GM11168 (cell line): Measurements from ENCODE around the gene SCGN.

Experiments
- in situ Hi-C: fragments of 300-500 bp; cut with MboI; formaldehyde crosslinking; loops from one replicate; pipeline ENCODE4 v1.12.0; 2022; ENCODE audit warnings: low sequenced_read_pairs; ENCODE audit not compliant: unreplicated experiment

The SCGN gene

GRCh38 chr6:25682324-25682723, 30.3 kb downstream of the SCGN start:
- in situ Hi-C loops: no loop called here

- in situ Hi-C loops: no loop called here
Measured at GRCh38 chr6:25684565-25684964, 32.5 kb downstream of the SCGN start.

- in situ Hi-C loops: no loop called here
Measured at GRCh38 chr6:25685251-25685650, 33.2 kb downstream of the SCGN start.

- in situ Hi-C loops: no loop called here
Measured at GRCh38 chr6:25685896-25686295, 33.9 kb downstream of the SCGN start.

- in situ Hi-C loops: no loop called here
Measured at GRCh38 chr6:25686856-25687255, 34.8 kb downstream of the SCGN start.

GRCh38 chr6:25689966-25690365, 38.0 kb downstream of the SCGN start:
- in situ Hi-C loops: no loop called here

GRCh38 chr6:25691894-25692293, 39.9 kb downstream of the SCGN start:
- in situ Hi-C loops: no loop called here

GRCh38 chr6:25692472-25692871, 40.5 kb downstream of the SCGN start:
- in situ Hi-C loops: no loop called here

- in situ Hi-C loops: no loop called here
Measured at GRCh38 chr6:25694366-25694765, 42.4 kb downstream of the SCGN start.

- in situ Hi-C loops: no loop called here
Measured at GRCh38 chr6:25695671-25696070, 43.7 kb downstream of the SCGN start.

GRCh38 chr6:25697537-25698340, 45.7 kb downstream of the SCGN start:
- in situ Hi-C loops: no loop called here

GRCh38 chr6:25698631-25699030, 46.6 kb downstream of the SCGN start:
- in situ Hi-C loops: no loop called here

- in situ Hi-C loops: no loop called here
Measured at GRCh38 chr6:25699649-25700048, 47.6 kb downstream of the SCGN start.

GRCh38 chr6:25700761-25701160, 48.7 kb downstream of the SCGN start:
- in situ Hi-C loops: no loop called here

GRCh38 chr6:25701807-25702206, 49.8 kb downstream of the SCGN start:
- in situ Hi-C loops: no loop called here

- in situ Hi-C loops: no loop called here
Measured at GRCh38 chr6:25703005-25703404, 51.0 kb downstream of the SCGN start.

- in situ Hi-C loops: no loop called here
Measured at GRCh38 chr6:25704001-25704400, 52.0 kb downstream of the SCGN start.

- in situ Hi-C loops: no loop called here
Measured at GRCh38 chr6:25706314-25707014, 54.4 kb downstream of the SCGN start.

- in situ Hi-C loops: no loop called here
Measured at GRCh38 chr6:25709761-25710160, 57.7 kb downstream of the SCGN start.

- in situ Hi-C loops: no loop called here
Measured at GRCh38 chr6:25710287-25710686, 58.3 kb downstream of the SCGN start.

GRCh38 chr6:25713824-25714223, 61.8 kb downstream of the SCGN start:
- in situ Hi-C loops: no loop called here

GRCh38 chr6:25714765-25715164, 62.8 kb downstream of the SCGN start:
- in situ Hi-C loops: no loop called here
